PC-9 (cell line): ENCODE results near the gene GPX4.

Experiments used
- EZH2 ChIP-seq: fragments of 200-600 bp; sonication (generic); IDR thresholded peaks from 2 replicates; pipeline ENCODE4 v1.8.0; 2017; ENCODE audit warnings: antibody characterized with exemption, low read depth
- TF ChIP-seq, protein P1 (sequence below): fragments of 200-600 bp; sonication (generic); conservative IDR thresholded peaks from 2 replicates; pipeline ENCODE4 v1.6.1; 2017; ENCODE audit warnings: mixed run types, antibody characterized with exemption, mild to moderate bottlenecking, moderate library complexity

GRCh38 chr19:1112268-1113029, 8.7 kb downstream of the GPX4 start:
- no peak for TF ChIP-seq EZH2
- TF ChIP-seq, protein P1, sequence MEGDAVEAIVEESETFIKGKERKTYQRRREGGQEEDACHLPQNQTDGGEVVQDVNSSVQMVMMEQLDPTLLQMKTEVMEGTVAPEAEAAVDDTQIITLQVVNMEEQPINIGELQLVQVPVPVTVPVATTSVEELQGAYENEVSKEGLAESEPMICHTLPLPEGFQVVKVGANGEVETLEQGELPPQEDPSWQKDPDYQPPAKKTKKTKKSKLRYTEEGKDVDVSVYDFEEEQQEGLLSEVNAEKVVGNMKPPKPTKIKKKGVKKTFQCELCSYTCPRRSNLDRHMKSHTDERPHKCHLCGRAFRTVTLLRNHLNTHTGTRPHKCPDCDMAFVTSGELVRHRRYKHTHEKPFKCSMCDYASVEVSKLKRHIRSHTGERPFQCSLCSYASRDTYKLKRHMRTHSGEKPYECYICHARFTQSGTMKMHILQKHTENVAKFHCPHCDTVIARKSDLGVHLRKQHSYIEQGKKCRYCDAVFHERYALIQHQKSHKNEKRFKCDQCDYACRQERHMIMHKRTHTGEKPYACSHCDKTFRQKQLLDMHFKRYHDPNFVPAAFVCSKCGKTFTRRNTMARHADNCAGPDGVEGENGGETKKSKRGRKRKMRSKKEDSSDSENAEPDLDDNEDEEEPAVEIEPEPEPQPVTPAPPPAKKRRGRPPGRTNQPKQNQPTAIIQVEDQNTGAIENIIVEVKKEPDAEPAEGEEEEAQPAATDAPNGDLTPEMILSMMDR, result no peak
